Trophoblast cell (in vitro differentiated cells and primary cell): ENCODE data around the gene ARPP21.
A peak's percentile ranks its signal among the peaks of the same experiment; 100 is the strongest.

ENCODE experiments used
- DNase-seq, 2 donors: peaks; one replicate each; pipeline ENCODE4 v3.0.0-alpha.2; 2016
- H2AFZ ChIP-seq: 2 replicates; pipeline ENCODE4 v1.6.1; 2013; ENCODE audit warnings: low read length, moderate library complexity, mild to moderate bottlenecking; ENCODE audit not compliant: insufficient read depth, poor library complexity
- H2AK5ac ChIP-seq: 2 replicates; pipeline ENCODE4 v1.6.1; 2013; ENCODE audit warnings: mild to moderate bottlenecking, low read length
- H2BK120ac ChIP-seq: 2 replicates; pipeline ENCODE4 v1.6.1; 2013; ENCODE audit warnings: low read length, mild to moderate bottlenecking, moderate library complexity; ENCODE audit not compliant: insufficient read depth, poor library complexity
- H2BK12ac ChIP-seq: 2 replicates; pipeline ENCODE4 v1.6.1; 2013; ENCODE audit warnings: mild to moderate bottlenecking, low read length, moderate library complexity
- H2BK5ac ChIP-seq: 2 replicates; pipeline ENCODE4 v1.6.1; 2013; ENCODE audit warnings: low read length, low read depth, moderate library complexity, mild to moderate bottlenecking; ENCODE audit not compliant: poor library complexity
- H3K14ac ChIP-seq: 2 replicates; pipeline ENCODE4 v1.6.1; 2013; ENCODE audit warnings: mild to moderate bottlenecking, low read length
- H3K18ac ChIP-seq: 2 replicates; pipeline ENCODE4 v1.6.1; 2013; ENCODE audit warnings: mild to moderate bottlenecking, low read length
- H3K23ac ChIP-seq: 2 replicates; pipeline ENCODE4 v1.6.1; 2013; ENCODE audit warnings: low read length
- H3K27ac ChIP-seq: 2 replicates; pipeline ENCODE4 v1.5.1; 2013; ENCODE audit warnings: low read depth, mild to moderate bottlenecking, inconsistent platforms, low read length, moderate library complexity
- H3K27me3 ChIP-seq: 2 replicates; pipeline ENCODE4 v1.6.1; 2013; ENCODE audit warnings: inconsistent platforms, mild to moderate bottlenecking, low read length, moderate library complexity; ENCODE audit not compliant: insufficient read depth
- H3K36me3 ChIP-seq, 2 experiments: 1 replicate in 1 of 2; 2 replicates in 1 of 2; pipeline ENCODE4 v1.6.1; 2013; ENCODE audit warnings: low read length in 2 of 2, mild to moderate bottlenecking in 2 of 2, moderate library complexity in 1 of 2; ENCODE audit not compliant: insufficient read depth in 2 of 2, control insufficient read depth in 1 of 2
- H3K4ac ChIP-seq: 2 replicates; pipeline ENCODE4 v1.6.1; 2013; ENCODE audit warnings: low read depth, mild to moderate bottlenecking, low read length, moderate library complexity
- H3K4me1 ChIP-seq, 2 experiments: 1 replicate in 1 of 2; 2 replicates in 1 of 2; pipeline ENCODE4 v1.6.1; 2013; ENCODE audit warnings: low read length in 2 of 2, mild to moderate bottlenecking in 2 of 2, moderate library complexity in 1 of 2; ENCODE audit not compliant: insufficient read depth in 2 of 2, control insufficient read depth in 1 of 2
- H3K4me2 ChIP-seq: 2 replicates; pipeline ENCODE4 v1.6.1; 2013; ENCODE audit warnings: inconsistent platforms, mild to moderate bottlenecking, low read length, moderate library complexity
- H3K4me3 ChIP-seq: 2 replicates; pipeline ENCODE4 v1.5.1; 2013; ENCODE audit warnings: mild to moderate bottlenecking, low read depth, low read length, inconsistent platforms
- H3K79me1 ChIP-seq: one replicate; pipeline ENCODE4 v1.6.1; 2013; ENCODE audit warnings: low read length
- H3K79me2 ChIP-seq: 2 replicates; pipeline ENCODE4 v1.6.1; 2013; ENCODE audit warnings: low read length, mild to moderate bottlenecking; ENCODE audit not compliant: control insufficient read depth, insufficient read depth, poor library complexity
- H3K9ac ChIP-seq: 2 replicates; pipeline ENCODE4 v1.6.1; 2013; ENCODE audit warnings: mild to moderate bottlenecking, low read length
- H3K9me3 ChIP-seq: 2 replicates; pipeline ENCODE4 v1.6.1; 2013; ENCODE audit warnings: low read depth, mild to moderate bottlenecking, control low read depth, inconsistent platforms, low read length; ENCODE audit not compliant: insufficient read depth
- H4K12ac ChIP-seq: 2 replicates; pipeline ENCODE4 v1.6.1; 2013; ENCODE audit warnings: low read depth, mild to moderate bottlenecking, low read length, moderate library complexity
- H4K8ac ChIP-seq: 2 replicates; pipeline ENCODE4 v1.6.1; 2013; ENCODE audit warnings: low read depth, mild to moderate bottlenecking, low read length, moderate library complexity
- H4K91ac ChIP-seq: one replicate; pipeline ENCODE4 v1.6.1; 2013; ENCODE audit warnings: low read depth, mild to moderate bottlenecking, low read length, moderate library complexity
- WGBS: extraction: QIAGEN DNeasy Blood & Tissue Kit; methylation state at CpG from one replicate; pipeline ENCODE4 v1.1.7; 2013; ENCODE audit warnings: missing lambda C conversion rate; ENCODE audit not compliant: insufficient read length, insufficient coverage; ENCODE audit errors: extremely low coverage; 5-methylcytosine and 5-hydroxymethylcytosine counted together

ARPP21 gene

DNA sequence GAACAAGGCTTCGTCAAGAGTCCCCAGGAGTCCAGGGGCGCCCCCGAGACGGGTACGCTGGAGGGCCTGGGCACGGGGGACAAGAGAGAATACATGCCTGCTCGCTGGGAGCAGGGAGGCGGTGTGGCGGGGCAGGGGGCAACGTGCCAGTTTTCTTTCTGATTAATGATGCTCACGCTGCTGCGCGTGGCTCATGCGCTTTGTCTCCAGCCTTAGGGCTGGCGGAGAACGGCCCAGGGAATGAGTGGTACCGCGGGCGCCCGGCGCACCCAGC is 408 bp upstream of the ARPP21 start:
- H3K4me3 ChIP-seq = peak overlapping the region; percentile 73
- H2BK120ac ChIP-seq = no peak overlapping the region
- H3K4me1 ChIP-seq = peaks cover 9% of the 10 kb centered on the region in 2 experiments
- no CpG with 5 or more reads among the region's 21 CpGs for WGBS
- peak overlapping the region; percentile 37 for H2AFZ ChIP-seq
- no peak overlapping the region for H3K14ac ChIP-seq
- no peak overlapping the region for H3K4ac ChIP-seq
- no peaks in the 10 kb centered on the region for H3K36me3 ChIP-seq
- H3K79me2 ChIP-seq = peaks cover 3% of the 10 kb centered on the region
- H3K27me3 ChIP-seq = peaks cover 14% of the 10 kb centered on the region
- no peak overlapping the region for H2BK5ac ChIP-seq
- no peak overlapping the region for H3K9ac ChIP-seq
- H4K8ac ChIP-seq = no peak overlapping the region
- H3K27ac ChIP-seq = no peak overlapping the region
- H4K12ac ChIP-seq = peak overlapping the region; percentile 7
- H3K4me2 ChIP-seq = peak overlapping the region; percentile 87
- H3K18ac ChIP-seq = no peak overlapping the region
- H4K91ac ChIP-seq = no peak overlapping the region
- H2BK12ac ChIP-seq = no peak overlapping the region
- H3K79me1 ChIP-seq = no peaks in the 10 kb centered on the region
- no peak for DNase-seq
- peaks cover 7% of the 10 kb centered on the region for H3K9me3 ChIP-seq
- H2AK5ac ChIP-seq = no peak overlapping the region
- no peak overlapping the region for H3K23ac ChIP-seq

DNA sequence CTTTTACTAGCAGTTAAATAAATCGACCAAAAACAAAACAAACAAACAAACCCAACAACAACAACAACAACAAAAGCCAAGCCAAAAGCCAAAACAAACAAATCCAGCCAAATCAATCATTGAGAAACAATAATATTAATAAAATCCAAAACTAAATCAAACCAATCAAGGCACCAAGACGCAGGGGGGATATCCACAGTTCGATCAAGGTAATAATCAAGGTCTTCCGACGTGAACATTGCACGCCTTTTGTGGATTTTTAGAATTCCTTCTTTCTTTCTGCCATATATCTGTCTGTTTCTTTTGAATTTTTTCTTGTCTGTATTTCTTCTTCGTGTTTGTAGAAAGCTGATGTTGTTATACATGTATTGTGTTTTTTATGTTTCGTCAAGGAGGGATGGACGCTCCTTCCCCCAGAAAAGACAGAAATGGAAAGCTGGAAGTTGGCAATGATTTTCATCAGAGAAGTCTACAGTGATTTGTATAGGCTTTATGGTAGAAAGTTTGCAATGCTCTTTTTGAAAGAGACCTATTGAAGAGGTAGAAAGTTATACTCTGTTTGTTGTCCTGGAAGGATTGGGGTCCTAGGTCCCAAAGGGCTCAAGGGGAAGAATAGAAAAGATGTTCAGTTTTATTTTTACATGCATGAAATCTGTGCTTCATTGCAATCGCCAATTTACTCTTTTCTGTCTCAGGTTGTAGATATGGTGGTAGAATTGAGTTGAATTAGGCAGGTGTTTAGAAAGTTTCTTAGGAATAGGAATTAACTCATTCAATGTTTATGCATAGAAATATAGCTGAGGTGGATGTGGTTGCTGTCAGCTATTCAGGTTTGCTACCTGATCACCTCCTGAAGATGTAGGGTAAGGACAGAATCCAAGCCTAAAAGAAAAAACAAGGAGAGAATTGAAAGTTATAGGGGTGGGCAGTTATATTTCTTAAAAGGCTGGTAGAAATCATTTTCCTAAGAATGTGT is 1.2 kb downstream of the ARPP21 start:
- H3K23ac ChIP-seq = no peak overlapping the region
- peak overlapping the region; percentile 73 for H3K4me3 ChIP-seq
- no peak overlapping the region for H2AFZ ChIP-seq
- no peak overlapping the region for H2BK12ac ChIP-seq
- H3K4ac ChIP-seq = no peak overlapping the region
- no peak overlapping the region for H2BK5ac ChIP-seq
- no CpG with 5 or more reads among the region's 10 CpGs for WGBS
- peaks cover 7% of the 10 kb centered on the region for H3K9me3 ChIP-seq
- no peak overlapping the region for H3K9ac ChIP-seq
- H3K4me1 ChIP-seq = peaks cover 9% of the 10 kb centered on the region in 2 experiments
- H3K14ac ChIP-seq = no peak overlapping the region
- H4K12ac ChIP-seq = no peak overlapping the region
- H3K36me3 ChIP-seq = no peaks in the 10 kb centered on the region
- H3K27ac ChIP-seq = no peak overlapping the region
- H2BK120ac ChIP-seq = no peak overlapping the region
- H4K91ac ChIP-seq = no peak overlapping the region
- H3K4me2 ChIP-seq = peak overlapping the region; percentile 87
- H2AK5ac ChIP-seq = no peak overlapping the region
- no peak for DNase-seq
- H3K27me3 ChIP-seq = peaks cover 14% of the 10 kb centered on the region
- no peak overlapping the region for H3K18ac ChIP-seq
- no peak overlapping the region for H4K8ac ChIP-seq
- H3K79me1 ChIP-seq = no peaks in the 10 kb centered on the region
- H3K79me2 ChIP-seq = peaks cover 3% of the 10 kb centered on the region

DNA sequence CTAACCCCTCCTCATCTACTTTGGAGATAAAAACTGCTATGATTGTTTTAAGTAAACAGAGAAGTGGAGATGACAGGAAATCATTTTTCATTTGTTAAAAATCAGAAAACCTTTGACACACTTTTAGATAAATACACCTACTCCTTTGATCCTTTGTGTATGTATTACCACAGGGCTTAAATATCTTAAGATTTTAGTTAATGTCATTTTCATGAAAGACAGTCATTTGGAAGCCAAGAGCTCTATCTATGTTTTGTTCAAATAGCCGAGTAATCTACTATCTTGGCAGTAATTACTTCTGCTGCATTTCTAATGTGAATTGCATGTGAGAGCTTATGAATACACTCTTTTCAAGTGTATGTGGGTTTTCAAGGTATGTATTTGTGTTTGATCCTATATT is 2.0 kb downstream of the ARPP21 start:
- no peak overlapping the region for H2BK12ac ChIP-seq
- no peak overlapping the region for H3K27ac ChIP-seq
- H3K4me3 ChIP-seq = no peak overlapping the region
- H3K9ac ChIP-seq = no peak overlapping the region
- peaks cover 9% of the 10 kb centered on the region in 2 experiments for H3K4me1 ChIP-seq
- H3K4ac ChIP-seq = no peak overlapping the region
- no peak overlapping the region for H2BK120ac ChIP-seq
- no peaks in the 10 kb centered on the region for H3K79me1 ChIP-seq
- H2AK5ac ChIP-seq = no peak overlapping the region
- H2BK5ac ChIP-seq = no peak overlapping the region
- no peak overlapping the region for H2AFZ ChIP-seq
- peaks cover 7% of the 10 kb centered on the region for H3K9me3 ChIP-seq
- no peak overlapping the region for H4K8ac ChIP-seq
- no peak overlapping the region for H3K18ac ChIP-seq
- no peak overlapping the region for H4K91ac ChIP-seq
- peaks cover 3% of the 10 kb centered on the region for H3K79me2 ChIP-seq
- no peak overlapping the region for H4K12ac ChIP-seq
- H3K27me3 ChIP-seq = peaks cover 14% of the 10 kb centered on the region
- H3K36me3 ChIP-seq = no peaks in the 10 kb centered on the region
- no peak overlapping the region for H3K23ac ChIP-seq
- no CpG with 5 or more reads among the region's 1 CpG for WGBS
- no peak for DNase-seq
- H3K4me2 ChIP-seq = no peak overlapping the region
- no peak overlapping the region for H3K14ac ChIP-seq

DNA sequence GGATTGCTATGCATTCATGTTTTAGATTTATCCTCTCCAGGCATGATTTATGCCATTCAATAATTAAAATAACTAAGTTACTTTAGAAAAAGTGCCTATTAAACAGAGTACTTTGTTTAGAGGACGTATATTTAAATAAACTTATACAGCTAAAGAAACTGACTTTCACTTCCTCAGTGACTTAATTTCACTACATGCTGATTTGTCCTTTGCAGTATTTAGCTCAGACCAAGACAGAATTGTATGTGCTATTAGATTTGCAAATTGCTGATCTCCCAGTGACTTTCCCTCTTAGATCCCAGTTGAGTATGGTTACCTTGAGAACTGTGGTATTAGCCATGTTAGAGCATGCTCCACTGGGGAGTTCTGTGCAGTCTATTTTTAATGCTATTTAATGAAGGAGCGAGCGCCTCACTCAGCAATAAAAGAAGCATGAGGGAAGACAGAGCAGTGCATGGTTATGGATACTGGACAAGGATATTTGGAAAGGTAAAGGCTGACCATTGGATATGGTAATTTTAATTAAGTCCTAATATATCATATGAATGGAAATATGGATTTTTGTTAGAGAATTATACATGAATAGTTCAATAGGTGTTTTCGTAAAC is 2.7 kb downstream of the ARPP21 start:
- H4K91ac ChIP-seq = no peak overlapping the region

More for the DNA sequence above, 2.7 kb downstream of the ARPP21 start:
- Histone ChIP-seq H2BK5ac (no peak overlapping the region), H3K79me1 (no peaks in the 10 kb centered on the region), H3K27ac (no peak overlapping the region), H2BK12ac (no peak overlapping the region), H2BK120ac (no peak overlapping the region), H3K4ac (no peak overlapping the region), H3K4me1 (peaks cover 9% of the 10 kb centered on the region in 2 experiments), H3K14ac (no peak overlapping the region), H4K12ac (no peak overlapping the region), H3K18ac (no peak overlapping the region), H3K9me3 (peaks cover 7% of the 10 kb centered on the region), H3K9ac (no peak overlapping the region), H3K4me2 (no peak overlapping the region), H3K36me3 (no peaks in the 10 kb centered on the region), H3K4me3 (no peak overlapping the region), H4K8ac (no peak overlapping the region), H2AFZ (no peak overlapping the region), H3K27me3 (peaks cover 14% of the 10 kb centered on the region), H3K79me2 (peaks cover 3% of the 10 kb centered on the region), H2AK5ac (no peak overlapping the region), H3K23ac (no peak overlapping the region)
- no CpG with 5 or more reads among the region's 4 CpGs for WGBS
- DNase-seq = no peak
